Peyer's patch (tissue), 4 donors: Measurements from ENCODE around the gene SLC39A1. TPM values are rescaled to one million over a fixed set of nuclear protein-coding genes. Genes with fewer than 3 reads are reported as not detected.
"Not testable (repeated sequence)": the region's sequence is repeated elsewhere in the genome, so short reads cannot be mapped to it uniquely, and the experiment has no call there.

Experiments used
- DNase-seq, 3 donors: peaks; one replicate each; pipeline ENCODE4 v3.0.0-alpha.2; 2017 to 2019
- H3K27ac ChIP-seq, 4 donors: fragments of 200-600 bp; sonication (generic); one replicate each; pipeline ENCODE4 v1.5.1; 2016 to 2019
- H3K27me3 ChIP-seq, 2 donors: fragments of 200-600 bp; sonication (generic); one replicate each; pipeline ENCODE4 v1.5.1; 2019
- H3K36me3 ChIP-seq, 3 donors: fragments of 200-600 bp; sonication (generic); one replicate each; pipeline ENCODE4 v1.5.1; 2016 to 2019
- H3K4me1 ChIP-seq, 4 donors: fragments of 200-600 bp; sonication (generic); one replicate each; pipeline ENCODE4 v1.5.1; 2016 to 2019
- H3K4me3 ChIP-seq, 4 donors: fragments of 200-600 bp; sonication (generic); 1 replicate in 3 of 4; 2 replicates in 1 of 4; pipeline ENCODE4 v1.5.1; 2016 to 2019; ENCODE audit warnings: mild to moderate bottlenecking in 1 of 4
- H3K9me3 ChIP-seq, 4 donors: fragments of 200-600 bp; sonication (generic); one replicate each; pipeline ENCODE4 v1.5.1; 2016 to 2019; ENCODE audit warnings: mild to moderate bottlenecking in 1 of 4
- POLR2A ChIP-seq, 2 donors: fragments of 450-650 bp; IDR thresholded peaks; one replicate each; pipeline ENCODE4 v1.5.1; 2017; ENCODE audit warnings: antibody characterized with exemption in 2 of 2, mild to moderate bottlenecking in 2 of 2, moderate library complexity in 2 of 2
- total RNA-seq, 4 donors: library from RNA; depleted of rRNA; stranded (reverse); fragments of >200 nt; gene quantifications; one replicate each; pipeline ENCODE4 v1.1.0, GENCODE V29; 2016
- TF ChIP-seq, protein P1 (sequence below), 6 experiments: fragments of 450-650 bp in 4 of 6; fragments of 200-600 bp in 2 of 6; sonication (generic) in 1 of 6; IDR thresholded peaks; one replicate each; pipeline ENCODE4 v1.5.1; 2017 to 2019; ENCODE audit warnings: antibody characterized with exemption in 6 of 6, mild to moderate bottlenecking in 3 of 6, moderate library complexity in 1 of 6

Gene SLC39A1
- total RNA-seq, 4 donors from 2014 or later: 20.6 to 73.0 (median 60.1) TPM

- Histone ChIP-seq H3K27ac (no peak overlapping the region), H3K4me1 (peaks cover 0 to 33% (median 11%) of the 10 kb centered on the region in 4 donors), H3K4me3 (no peak overlapping the region), H3K27me3 (no peaks in the 10 kb centered on the region), H3K9me3 (no peaks in the 10 kb centered on the region), H3K36me3 (peaks cover 0 to 7% (median under 1%) of the 10 kb centered on the region in 3 donors)
- DNase-seq: no peak
- TF ChIP-seq POLR2A (IDR thresholded peaks at IDR 0.05): no peak
- TF ChIP-seq, protein P1, sequence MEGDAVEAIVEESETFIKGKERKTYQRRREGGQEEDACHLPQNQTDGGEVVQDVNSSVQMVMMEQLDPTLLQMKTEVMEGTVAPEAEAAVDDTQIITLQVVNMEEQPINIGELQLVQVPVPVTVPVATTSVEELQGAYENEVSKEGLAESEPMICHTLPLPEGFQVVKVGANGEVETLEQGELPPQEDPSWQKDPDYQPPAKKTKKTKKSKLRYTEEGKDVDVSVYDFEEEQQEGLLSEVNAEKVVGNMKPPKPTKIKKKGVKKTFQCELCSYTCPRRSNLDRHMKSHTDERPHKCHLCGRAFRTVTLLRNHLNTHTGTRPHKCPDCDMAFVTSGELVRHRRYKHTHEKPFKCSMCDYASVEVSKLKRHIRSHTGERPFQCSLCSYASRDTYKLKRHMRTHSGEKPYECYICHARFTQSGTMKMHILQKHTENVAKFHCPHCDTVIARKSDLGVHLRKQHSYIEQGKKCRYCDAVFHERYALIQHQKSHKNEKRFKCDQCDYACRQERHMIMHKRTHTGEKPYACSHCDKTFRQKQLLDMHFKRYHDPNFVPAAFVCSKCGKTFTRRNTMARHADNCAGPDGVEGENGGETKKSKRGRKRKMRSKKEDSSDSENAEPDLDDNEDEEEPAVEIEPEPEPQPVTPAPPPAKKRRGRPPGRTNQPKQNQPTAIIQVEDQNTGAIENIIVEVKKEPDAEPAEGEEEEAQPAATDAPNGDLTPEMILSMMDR (IDR thresholded peaks at IDR 0.05): no peak
Measured at GRCh38 chr1:153987621-153988020, 24.3 kb upstream of the SLC39A1 start.

- peak in 1 of 2 donors; percentile 38 for TF ChIP-seq POLR2A (IDR thresholded peaks at IDR 0.05)
- TF ChIP-seq, protein P1 (IDR thresholded peaks at IDR 0.05): no peak
- peak in 2 of 3 donors; percentile 85 to 93 for DNase-seq
- Histone ChIP-seq H3K4me3 (peak within 1 kb of the TSS; percentile 39 to 69 (median 54)), H3K9me3 (no peaks in the 10 kb centered on the region), H3K27me3 (no peaks in the 10 kb centered on the region), H3K27ac (peak within 1 kb of the TSS; percentile 57 to 80 (median 74)), H3K36me3 (no peaks in the 10 kb centered on the region), H3K4me1 (peaks cover 0 to 20% (median 2%) of the 10 kb centered on the region in 4 donors)
Measured at GRCh38 chr1:153985941-153986761, 22.8 kb upstream of the SLC39A1 start, which contains the start of gene RAB13. RAB13 (minus strand) TSS chr1:153986339; CDS start chr1:153986236, 103 bp downstream.

DNA sequence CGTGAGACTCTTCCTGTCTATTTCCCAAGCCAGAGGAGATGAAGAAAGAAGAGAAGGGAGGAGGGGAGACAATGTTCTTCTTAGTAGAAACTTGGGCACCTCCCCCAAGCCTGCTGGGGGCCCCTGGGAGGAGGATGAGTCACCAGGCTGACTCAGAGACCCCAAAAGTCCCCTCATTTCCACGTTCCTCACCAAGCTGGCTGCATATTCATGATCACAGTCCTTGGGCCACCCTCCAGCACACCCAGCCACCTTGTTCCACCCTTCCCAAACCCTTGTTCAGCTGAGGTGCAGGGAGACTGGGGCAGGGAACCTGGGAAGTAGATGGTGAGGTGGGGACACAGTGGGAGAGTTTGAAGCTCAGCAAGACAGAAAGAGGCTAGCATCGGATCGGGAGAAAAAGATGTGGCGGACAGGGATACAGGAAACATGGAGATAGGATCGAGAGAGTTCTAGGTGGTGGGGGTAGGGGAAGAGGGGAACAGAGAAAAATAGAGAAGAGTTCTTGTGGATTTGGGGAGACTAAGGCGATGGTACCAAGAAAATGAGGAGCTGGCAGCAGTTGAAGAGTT is 22.1 kb upstream of the SLC39A1 start:
- DNase-seq: no peak
- Histone ChIP-seq H3K4me3 (peak overlapping the region; percentile 39 to 69 (median 54)), H3K4me1 (peaks cover 0 to 20% (median 2%) of the 10 kb centered on the region in 4 donors), H3K9me3 (no peaks in the 10 kb centered on the region), H3K36me3 (no peaks in the 10 kb centered on the region), H3K27me3 (no peaks in the 10 kb centered on the region), H3K27ac (peak overlapping the region; percentile 54 to 80 (median 74))
- TF ChIP-seq POLR2A (IDR thresholded peaks at IDR 0.05): no peak
- TF ChIP-seq, protein P1 (IDR thresholded peaks at IDR 0.05): no peak

- no peaks in the 10 kb centered on the region for H3K9me3 ChIP-seq
- H3K27me3 ChIP-seq: no peaks in the 10 kb centered on the region
- DNase-seq: no peak
- no peaks in the 10 kb centered on the region for H3K36me3 ChIP-seq
- no peak overlapping the region for H3K4me3 ChIP-seq
- peak overlapping the region in 3 of 4 donors; percentile 72 to 80 (median 75) for H3K27ac ChIP-seq
- H3K4me1 ChIP-seq: peaks cover 0 to 20% (median 2%) of the 10 kb centered on the region in 4 donors
- TF ChIP-seq, protein P1 (IDR thresholded peaks at IDR 0.05): no peak
- TF ChIP-seq POLR2A (IDR thresholded peaks at IDR 0.05): no peak
Measured at GRCh38 chr1:153984123-153984894, 21.0 kb upstream of the SLC39A1 start.

DNA sequence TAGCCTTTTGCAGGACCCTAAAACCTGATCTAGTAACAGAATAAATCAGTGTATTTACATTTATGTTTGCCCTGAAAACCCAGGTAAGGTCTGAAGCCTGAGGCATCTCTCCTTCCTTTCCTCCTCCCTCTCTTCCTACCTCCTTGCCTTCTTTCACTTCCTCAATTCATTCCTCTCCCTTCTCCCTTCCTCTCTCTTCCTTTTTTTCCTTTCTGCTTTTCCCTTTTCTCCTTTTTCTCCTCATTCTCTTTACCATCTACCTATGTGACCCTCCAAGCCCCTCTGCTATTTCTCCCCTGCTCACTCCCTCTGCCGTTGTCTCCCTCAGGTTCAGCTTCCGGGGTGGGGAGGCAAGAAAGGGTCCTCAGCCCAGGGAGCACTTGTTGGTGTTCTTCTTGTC is 18.4 kb upstream of the SLC39A1 start:
- not testable (repeated sequence) for H3K36me3 ChIP-seq, H3K9me3 ChIP-seq, DNase-seq, H3K4me3 ChIP-seq, H3K27ac ChIP-seq, H3K27me3 ChIP-seq
- H3K4me1 ChIP-seq: peaks cover 0 to 24% (median 2%) of the 10 kb centered on the region in 4 donors

- not testable (repeated sequence) for H3K27ac ChIP-seq, H3K4me3 ChIP-seq, H3K27me3 ChIP-seq, H3K9me3 ChIP-seq, DNase-seq
- H3K36me3 ChIP-seq: peaks cover 0 to 10% (median 0%) of the 10 kb centered on the region in 3 donors
- H3K4me1 ChIP-seq: peaks cover 0 to 19% (median 6%) of the 10 kb centered on the region in 4 donors
Measured at GRCh38 chr1:153979091-153979490, 15.8 kb upstream of the SLC39A1 start.
